CD4-positive, alpha-beta T cell (primary cell): ENCODE results near the gene DESI2. TPM values are rescaled to one million over a fixed set of nuclear protein-coding genes. Genes with fewer than 3 reads are reported as not detected.

Source experiments
- ATAC-seq: fragments of 200-7000 bp; cut with Tn5 transposase; one replicate; pipeline ENCODE4 v1.10.0; 2022; ENCODE audit warnings: mild to moderate bottlenecking; ENCODE audit not compliant: poor library complexity
- CTCF ChIA-PET: fragments of 350-600 bp; sonication (Branson Sonifier 250); formaldehyde crosslinking; loops from one replicate; lab custom pipeline; 2021; ENCODE audit warnings: antibody characterized with exemption, inconsistent platforms; lab: Charles Lee
- POLR2A ChIA-PET: fragments of 350-600 bp; sonication (Branson Sonifier 250); formaldehyde crosslinking; loops from one replicate; lab custom pipeline; 2021; ENCODE audit warnings: antibody characterized with exemption, inconsistent platforms; lab: Charles Lee
- DNase-seq, 14 experiments: peaks; one replicate each; pipeline ENCODE4 v3.0.0-alpha.2; 2013 to 2020; ENCODE audit warnings: mixed read lengths in 2 of 14
- H3K27ac ChIP-seq, 2 donors: one replicate each; pipeline versions ENCODE4 v1.5.1 to v1.7.0; 2013; ENCODE audit warnings: low read length in 2 of 2, low read depth in 1 of 2, mild to moderate bottlenecking in 1 of 2
- H3K27me3 ChIP-seq, 2 experiments: 1 replicate in 1 of 2; 2 replicates in 1 of 2; pipeline versions ENCODE4 v1.6.1 to v1.7.0; 2013; ENCODE audit warnings: low read length in 2 of 2, control low read depth in 1 of 2, mild to moderate bottlenecking in 1 of 2, moderate library complexity in 1 of 2; ENCODE audit not compliant: insufficient read depth in 2 of 2, control insufficient read depth in 1 of 2
- H3K36me3 ChIP-seq: one replicate; pipeline ENCODE4 v1.6.1; 2013; ENCODE audit warnings: low read length, control low read depth; ENCODE audit not compliant: insufficient read depth
- H3K4me1 ChIP-seq: one replicate; pipeline ENCODE4 v1.6.1; 2013; ENCODE audit warnings: low read length, control low read depth; ENCODE audit not compliant: insufficient read depth
- H3K4me3 ChIP-seq: one replicate; pipeline ENCODE4 v1.5.1; 2013; ENCODE audit warnings: mild to moderate bottlenecking, low read length, moderate library complexity
- H3K9me3 ChIP-seq, 2 experiments: 1 replicate in 1 of 2; 2 replicates in 1 of 2; pipeline versions ENCODE4 v1.6.1 to v1.7.0; 2013; ENCODE audit warnings: low read length in 2 of 2, mild to moderate bottlenecking in 2 of 2, control low read depth in 1 of 2, moderate library complexity in 1 of 2; ENCODE audit not compliant: control insufficient read depth in 1 of 2, insufficient read depth in 1 of 2
- H3K27ac Mint-ChIP-seq: one replicate; pipeline ENCODE4 v1.8.0; 2020; ENCODE audit warnings: mixed read lengths
- H3K27me3 Mint-ChIP-seq: one replicate; pipeline ENCODE4 v1.8.0; 2021; ENCODE audit warnings: mixed read lengths
- H3K36me3 Mint-ChIP-seq: one replicate; pipeline ENCODE4 v1.8.0; 2021; ENCODE audit warnings: low read depth, mixed read lengths
- H3K4me1 Mint-ChIP-seq: one replicate; pipeline ENCODE4 v1.8.0; 2021; ENCODE audit warnings: low read depth, mixed read lengths
- H3K4me3 Mint-ChIP-seq: one replicate; pipeline ENCODE4 v1.8.0; 2020; ENCODE audit warnings: mild to moderate bottlenecking, mixed read lengths
- H3K9me3 Mint-ChIP-seq: one replicate; pipeline ENCODE4 v1.8.0; 2020; ENCODE audit warnings: mixed read lengths
- CTCF ChIP-seq: fragments of 200-600 bp; IDR thresholded peaks from one replicate; pipeline ENCODE4 v1.8.0; 2022; ENCODE audit warnings: antibody characterized with exemption, mild to moderate bottlenecking
- intact Hi-C, 2 experiments: fragments of 100-400 bp; cut with DNase I in 1 of 2; cut with micrococcal nuclease in 1 of 2; formaldehyde crosslinking; loops; one replicate each; pipeline versions ENCODE4 v1.15.1 to v1.9.0; 2023 to 2025; cut with DNase I, micrococcal nuclease
- total RNA-seq, 174 experiments: library from RNA in 2 of 174; stranded (reverse) in 2 of 174; gene quantifications; one replicate each; pipeline ENCODE4 v1.2.3 and lab custom pipeline; 2021 to 2026

DESI2 gene
- total RNA-seq, 2 experiments from 2014 or later, result 12.9 to 13.7 TPM

GRCh38 chr1:244709076-244709475 is 56.1 kb downstream of the DESI2 start:
- H3K27ac ChIP-seq, result no peak overlapping the region
- intact Hi-C loops, result no loop called here
- Mint-ChIP-seq H3K9me3 (no peaks in the 10 kb centered on the region), H3K4me3 (no peak overlapping the region), H3K4me1 (no peaks in the 10 kb centered on the region), H3K27ac (no peak overlapping the region), H3K27me3 (no peaks in the 10 kb centered on the region), H3K36me3 (peaks cover 26% of the 10 kb centered on the region)
- no peaks in the 10 kb centered on the region for H3K9me3 ChIP-seq
- no peaks in the 10 kb centered on the region for H3K27me3 ChIP-seq
- H3K4me1 ChIP-seq, result no peaks in the 10 kb centered on the region
- POLR2A ChIA-PET, result interaction anchor here (0.8 kb wide), 1 partner anchor 21 kb away, joined by 4 read pairs; no protein-coding TSS in a partner anchor
- no peak overlapping the region for H3K4me3 ChIP-seq
- TF ChIP-seq CTCF, result no peak
- no peak for ATAC-seq
- DNase-seq, result no peak
- CTCF ChIA-PET, result no interaction called here
- H3K36me3 ChIP-seq, result peaks cover 15% of the 10 kb centered on the region

GRCh38 chr1:244709476-244710368 is 56.8 kb downstream of the DESI2 start:
- CTCF ChIA-PET, result no interaction called here
- H3K9me3 ChIP-seq, result no peaks in the 10 kb centered on the region
- Mint-ChIP-seq H3K27ac (no peak overlapping the region), H3K4me1 (no peaks in the 10 kb centered on the region), H3K27me3 (no peaks in the 10 kb centered on the region), H3K4me3 (no peak overlapping the region), H3K36me3 (peaks cover 19% of the 10 kb centered on the region), H3K9me3 (no peaks in the 10 kb centered on the region)
- H3K36me3 ChIP-seq, result peaks cover 15% of the 10 kb centered on the region
- H3K27ac ChIP-seq, result no peak overlapping the region
- H3K27me3 ChIP-seq, result no peaks in the 10 kb centered on the region
- no peak for TF ChIP-seq CTCF
- H3K4me1 ChIP-seq, result no peaks in the 10 kb centered on the region
- ATAC-seq (no peak), DNase-seq (no peak)
- POLR2A ChIA-PET, result no interaction called here
- no peak overlapping the region for H3K4me3 ChIP-seq
- intact Hi-C loops, result no loop called here

- Mint-ChIP-seq H3K4me1 (no peaks in the 10 kb centered on the region), H3K27me3 (no peaks in the 10 kb centered on the region), H3K27ac (no peak overlapping the region), H3K4me3 (no peak overlapping the region), H3K36me3 (peaks cover 11% of the 10 kb centered on the region), H3K9me3 (no peaks in the 10 kb centered on the region)
- ChIA-PET POLR2A (no interaction called here), CTCF (no interaction called here)
- DNase-seq (no peak), ATAC-seq (no peak)
- intact Hi-C loops, result no loop called here
- Histone ChIP-seq H3K27me3 (no peaks in the 10 kb centered on the region), H3K4me3 (no peak overlapping the region), H3K27ac (no peak overlapping the region), H3K4me1 (no peaks in the 10 kb centered on the region), H3K36me3 (peaks cover 8% of the 10 kb centered on the region), H3K9me3 (no peaks in the 10 kb centered on the region)
- TF ChIP-seq CTCF, result no peak
These were observed 57.6 kb downstream of the DESI2 start for GRCh38 chr1:244710474-244711062.
